GM12874 (cell line): Measurements from ENCODE around the gene ABL1.

Experiments
- TF ChIP-seq, protein P1 (sequence below): IDR thresholded peaks from 2 replicates; pipeline ENCODE4 v1.5.1; 2011; ENCODE audit warnings: low read depth, mild to moderate bottlenecking, control low read depth, low read length, moderate library complexity; ENCODE audit not compliant: insufficient read depth

ABL1 gene

DNA sequence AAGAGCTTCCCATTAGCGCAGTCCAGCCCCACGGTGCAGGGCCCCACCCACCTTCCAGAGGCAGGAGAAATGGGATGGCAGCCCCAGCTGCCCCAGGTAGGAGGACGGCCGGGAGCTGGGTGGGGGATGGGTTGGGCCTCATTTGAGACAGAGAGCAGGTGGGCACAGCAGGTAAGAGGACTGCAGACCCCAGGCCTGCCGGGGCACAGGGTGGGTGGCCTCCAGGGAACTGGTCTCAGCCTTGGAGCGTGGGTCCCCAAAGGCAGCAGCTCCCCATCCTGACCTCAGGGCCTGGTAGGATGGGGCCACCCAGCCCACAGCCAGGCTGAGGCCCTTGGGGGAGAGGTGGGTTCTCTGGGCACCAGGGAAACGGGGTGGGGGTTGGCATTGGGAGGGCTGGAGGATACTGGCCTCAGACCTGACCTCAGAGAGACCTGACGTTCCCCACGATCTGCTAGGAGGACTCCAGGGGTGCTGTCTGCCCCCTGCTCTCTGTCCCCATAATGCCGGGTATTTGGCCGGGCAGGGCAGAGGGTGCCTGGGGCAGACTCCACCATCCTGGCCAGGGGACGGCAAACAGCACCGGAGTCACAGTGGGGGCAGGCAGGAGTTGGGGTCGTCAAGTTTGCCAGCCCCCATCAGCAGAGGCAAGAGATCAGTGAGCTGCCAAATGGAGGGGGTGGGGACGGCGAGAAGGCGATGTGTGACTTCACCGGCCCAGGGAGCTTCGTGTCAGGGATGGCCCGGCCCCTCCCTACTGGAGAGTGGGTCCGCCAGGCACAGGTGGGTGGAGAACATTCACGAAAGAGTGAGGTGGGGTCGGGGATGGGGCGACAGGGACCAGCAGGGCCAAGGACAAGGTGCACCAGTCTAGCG, 68.4 kb downstream of the ABL1 start:
- TF ChIP-seq, protein P1, sequence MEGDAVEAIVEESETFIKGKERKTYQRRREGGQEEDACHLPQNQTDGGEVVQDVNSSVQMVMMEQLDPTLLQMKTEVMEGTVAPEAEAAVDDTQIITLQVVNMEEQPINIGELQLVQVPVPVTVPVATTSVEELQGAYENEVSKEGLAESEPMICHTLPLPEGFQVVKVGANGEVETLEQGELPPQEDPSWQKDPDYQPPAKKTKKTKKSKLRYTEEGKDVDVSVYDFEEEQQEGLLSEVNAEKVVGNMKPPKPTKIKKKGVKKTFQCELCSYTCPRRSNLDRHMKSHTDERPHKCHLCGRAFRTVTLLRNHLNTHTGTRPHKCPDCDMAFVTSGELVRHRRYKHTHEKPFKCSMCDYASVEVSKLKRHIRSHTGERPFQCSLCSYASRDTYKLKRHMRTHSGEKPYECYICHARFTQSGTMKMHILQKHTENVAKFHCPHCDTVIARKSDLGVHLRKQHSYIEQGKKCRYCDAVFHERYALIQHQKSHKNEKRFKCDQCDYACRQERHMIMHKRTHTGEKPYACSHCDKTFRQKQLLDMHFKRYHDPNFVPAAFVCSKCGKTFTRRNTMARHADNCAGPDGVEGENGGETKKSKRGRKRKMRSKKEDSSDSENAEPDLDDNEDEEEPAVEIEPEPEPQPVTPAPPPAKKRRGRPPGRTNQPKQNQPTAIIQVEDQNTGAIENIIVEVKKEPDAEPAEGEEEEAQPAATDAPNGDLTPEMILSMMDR = no peak

GRCh38 chr9:130904070-130905044, 69.3 kb downstream of the ABL1 start:
- TF ChIP-seq, protein P1 = no peak

- TF ChIP-seq, protein P1 = no peak
Observed at GRCh38 chr9:130905125-130905901, 70.3 kb downstream of the ABL1 start.

DNA sequence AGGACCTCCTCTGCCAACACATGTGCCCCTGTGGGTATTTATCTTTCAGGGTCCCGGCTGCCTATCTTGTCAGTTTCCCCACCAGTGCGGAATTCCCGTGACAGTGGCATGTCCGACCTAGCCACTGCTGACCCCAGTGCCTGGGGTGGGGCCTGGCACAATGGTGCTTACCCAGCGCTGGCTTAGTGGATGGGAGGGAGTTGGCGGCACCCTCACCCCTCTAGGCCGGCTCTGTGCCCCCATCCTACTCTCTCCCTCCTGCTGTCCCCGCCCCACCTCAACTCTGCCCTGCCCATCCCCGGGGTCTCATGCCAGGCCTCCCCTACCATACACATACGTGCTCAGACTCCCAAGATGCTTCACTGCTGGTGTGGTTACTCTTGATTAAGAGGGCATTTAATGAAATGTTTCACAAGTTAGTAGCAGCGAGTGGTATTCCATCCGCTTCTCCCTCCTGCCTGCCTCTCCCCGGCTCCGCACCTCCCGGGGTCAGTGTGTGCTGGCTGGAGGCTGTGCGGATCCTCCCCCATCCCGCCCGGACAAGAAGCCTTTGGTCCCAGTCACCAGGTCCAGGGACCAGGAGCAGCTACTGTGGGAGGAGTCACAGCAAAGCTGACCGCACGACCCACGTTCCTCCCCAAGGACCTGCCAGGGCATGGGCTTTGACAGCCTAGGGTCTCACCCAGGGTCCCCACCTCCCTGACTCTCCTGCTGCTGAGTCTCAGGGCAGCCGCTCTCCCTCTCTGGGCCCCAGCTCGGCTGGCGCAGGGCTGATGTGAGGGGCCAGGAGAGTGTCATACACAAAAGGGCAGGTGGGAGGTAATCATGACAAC, 71.1 kb downstream of the ABL1 start:
- TF ChIP-seq, protein P1 = no peak

GRCh38 chr9:130906735-130907416, 71.8 kb downstream of the ABL1 start:
- TF ChIP-seq, protein P1 = no peak

- TF ChIP-seq, protein P1 = no peak
Observed at GRCh38 chr9:130908146-130908877, 73.3 kb downstream of the ABL1 start.
